Epithelial cell of esophagus (primary cell): ENCODE results near the gene NANS.
"Not testable (repeated sequence)": the region's sequence is repeated elsewhere in the genome, so short reads cannot be mapped to it uniquely, and the experiment has no call there.

Experiments
- DNase-seq: peaks from one replicate; pipeline ENCODE4 v3.0.0; 2010; ENCODE audit warnings: low read depth
- H3K4me3 ChIP-seq: 2 replicates; pipeline ENCODE4 v1.5.1; 2011; ENCODE audit warnings: mild to moderate bottlenecking, low read length, control low read depth
- CTCF ChIP-seq: IDR thresholded peaks from 2 replicates; pipeline ENCODE4 v1.5.1; 2011; ENCODE audit warnings: low read depth, mild to moderate bottlenecking, low read length, control low read depth, inconsistent platforms; ENCODE audit not compliant: insufficient read depth; ENCODE audit errors: missing control alignments

The NANS gene

GRCh38 chr9:98104445-98104881 lies 47.9 kb downstream of the NANS start:
- no peak overlapping the region for H3K4me3 ChIP-seq
- DNase-seq: no peak
- TF ChIP-seq CTCF: no peak

- DNase-seq: no peak
- no peak for TF ChIP-seq CTCF
- no peak overlapping the region for H3K4me3 ChIP-seq
These were observed 48.5 kb downstream of the NANS start for GRCh38 chr9:98105006-98105405.

GRCh38 chr9:98107926-98108325 lies 51.4 kb downstream of the NANS start:
- no peak for TF ChIP-seq CTCF
- H3K4me3 ChIP-seq: no peak overlapping the region

GRCh38 chr9:98108531-98109031 lies 52.0 kb downstream of the NANS start:
- no peak for TF ChIP-seq CTCF
- no peak for DNase-seq
- H3K4me3 ChIP-seq: no peak overlapping the region

More at GRCh38 chr9:98107926-98108325, 51.4 kb downstream of the NANS start:
- no peak for DNase-seq

GRCh38 chr9:98109052-98109451 lies 52.5 kb downstream of the NANS start:
- no peak for DNase-seq
- H3K4me3 ChIP-seq: no peak overlapping the region
- TF ChIP-seq CTCF: no peak

- not testable (repeated sequence) for H3K4me3 ChIP-seq, DNase-seq
These were observed 60.6 kb downstream of the NANS start for GRCh38 chr9:98117097-98117496.

- peak; percentile 38 for TF ChIP-seq CTCF
- H3K4me3 ChIP-seq: peak overlapping the region; percentile 71
- DNase-seq: peak; percentile 40
These were observed 61.6 kb downstream of the NANS start for GRCh38 chr9:98117984-98118639.
